Body of pancreas (tissue), 4 donors: Measurements from ENCODE around the gene NPNT. TPM values are rescaled to one million over a fixed set of nuclear protein-coding genes. Genes with fewer than 3 reads are reported as not detected.

Experiments
- ATAC-seq: fragments of 150-250 bp; one replicate; pipeline ENCODE4 v1.9.1; 2016
- DNase-seq, 4 donors: peaks; one replicate each; pipeline ENCODE4 v3.0.0-alpha.2; 2019
- H3K27ac ChIP-seq, 4 donors: fragments of 200-600 bp; sonication (generic); 1 replicate in 3 of 4; 2 replicates in 1 of 4; pipeline versions ENCODE4 v1.5.1 to v1.6.1; 2016 to 2019; ENCODE audit warnings: mild to moderate bottlenecking in 1 of 4, mixed read lengths in 1 of 4, moderate library complexity in 1 of 4
- H3K27me3 ChIP-seq, 2 donors: fragments of 200-600 bp; sonication (generic); one replicate each; pipeline ENCODE4 v1.6.0; 2016; ENCODE audit warnings: mild to moderate bottlenecking in 1 of 2
- H3K36me3 ChIP-seq, 2 donors: fragments of 200-600 bp; sonication (generic); replicated peaks in 1 of 2; 2 replicates each; pipeline ENCODE4 v1.5.1; 2016; ENCODE audit warnings: low read depth in 2 of 2; ENCODE audit not compliant: insufficient read depth in 1 of 2
- H3K4me1 ChIP-seq: fragments of 200-600 bp; sonication (generic); one replicate; pipeline ENCODE4 v1.6.0; 2016
- H3K4me3 ChIP-seq, 2 donors: fragments of 200-600 bp; sonication (generic); 1 replicate in 1 of 2; 2 replicates in 1 of 2; pipeline ENCODE4 v1.5.1; 2016 to 2019
- H3K9me3 ChIP-seq, 3 donors: fragments of 200-600 bp; sonication (generic); 1 replicate in 2 of 3; 2 replicates in 1 of 3; pipeline ENCODE4 v1.5.1; 2016
- POLR2A ChIP-seq, 3 donors: fragments of 450-650 bp; IDR thresholded peaks; one replicate each; pipeline ENCODE4 v1.6.1; 2016; ENCODE audit warnings: antibody characterized with exemption in 3 of 3, mild to moderate bottlenecking in 2 of 3
- WGBS, 2 donors: methylation state at CpG; one replicate each; pipeline ENCODE4 v1.1.5; 2017; 5-methylcytosine and 5-hydroxymethylcytosine counted together
- intact Hi-C: fragments of 100-400 bp; cut with DNase I; formaldehyde crosslinking; loops from one replicate; pipeline ENCODE4 v1.15.1; 2023
- total RNA-seq, 2 donors: library from RNA; depleted of rRNA; stranded (reverse); fragments of >200 nt; gene quantifications; one replicate each; pipeline ENCODE4 v1.1.0, GENCODE V29; 2016
- TF ChIP-seq, protein P1 (sequence below), 7 experiments: fragments of 450-650 bp in 4 of 7; fragments of 200-600 bp in 3 of 7; sonication (generic) in 3 of 7; IDR thresholded peaks; one replicate each; pipeline ENCODE4 v1.5.1; 2016 to 2019; ENCODE audit warnings: antibody characterized with exemption in 7 of 7

The NPNT gene
- total RNA-seq, 2 donors from 2014 or later, result 28.7 to 29.1 TPM

DNA sequence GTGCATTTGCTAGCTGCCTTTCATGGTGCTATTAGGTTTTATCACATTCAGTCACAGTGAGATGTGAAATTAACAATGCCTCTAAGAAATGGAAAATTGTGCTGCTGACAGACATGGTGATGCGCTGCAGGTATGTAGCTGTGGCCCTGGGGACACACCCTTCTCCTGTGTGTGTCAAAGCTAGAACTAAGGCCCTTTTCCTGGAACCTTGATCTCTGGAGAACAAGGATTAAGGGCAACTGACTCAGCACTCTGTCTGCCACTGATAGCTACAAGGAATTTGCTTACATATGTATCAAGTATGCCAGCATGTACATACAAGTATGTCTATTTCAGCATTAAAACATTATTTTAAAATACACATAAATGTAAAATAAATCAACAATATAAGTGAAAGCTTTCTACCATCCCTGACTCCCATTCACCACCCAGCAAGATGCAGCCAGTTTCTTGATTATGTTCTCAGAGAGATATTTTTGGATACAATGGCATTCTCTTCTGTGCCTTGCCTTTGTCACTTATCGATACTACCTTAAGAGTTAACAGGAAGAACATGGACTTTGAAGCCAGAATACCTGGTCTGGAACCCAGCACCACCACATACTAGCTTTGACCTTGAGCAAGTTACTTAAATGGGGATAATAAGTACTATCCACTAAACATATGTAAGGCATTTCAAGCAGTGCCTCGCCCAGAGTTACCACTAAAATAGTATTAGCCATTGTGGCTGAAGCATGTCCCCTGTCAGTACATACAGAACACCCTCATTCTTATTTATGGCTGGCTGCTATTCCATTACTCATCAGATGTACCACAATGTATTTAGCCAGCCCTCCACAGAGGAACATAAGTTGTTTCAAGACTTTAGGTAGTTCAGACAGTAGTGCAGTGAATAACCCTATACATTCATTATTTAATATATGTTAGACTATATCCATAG lies 68.5 kb downstream of the NPNT start:
- intact Hi-C loops, result no loop called here
- Histone ChIP-seq H3K4me3 (no peak overlapping the region), H3K4me1 (peaks cover 9% of the 10 kb centered on the region), H3K27ac (peak overlapping the region in 1 of 4 donors; percentile 18), H3K27me3 (no peaks in the 10 kb centered on the region), H3K9me3 (no peaks in the 10 kb centered on the region), H3K36me3 (peaks cover 0 to 2% of the 10 kb centered on the region in 2 donors)
- WGBS, 2 donors, result 93 to 94% methylated on average over 3 of the region's 3 CpGs
- TF ChIP-seq POLR2A (IDR thresholded peaks at IDR 0.05), result no peak
- TF ChIP-seq, protein P1, sequence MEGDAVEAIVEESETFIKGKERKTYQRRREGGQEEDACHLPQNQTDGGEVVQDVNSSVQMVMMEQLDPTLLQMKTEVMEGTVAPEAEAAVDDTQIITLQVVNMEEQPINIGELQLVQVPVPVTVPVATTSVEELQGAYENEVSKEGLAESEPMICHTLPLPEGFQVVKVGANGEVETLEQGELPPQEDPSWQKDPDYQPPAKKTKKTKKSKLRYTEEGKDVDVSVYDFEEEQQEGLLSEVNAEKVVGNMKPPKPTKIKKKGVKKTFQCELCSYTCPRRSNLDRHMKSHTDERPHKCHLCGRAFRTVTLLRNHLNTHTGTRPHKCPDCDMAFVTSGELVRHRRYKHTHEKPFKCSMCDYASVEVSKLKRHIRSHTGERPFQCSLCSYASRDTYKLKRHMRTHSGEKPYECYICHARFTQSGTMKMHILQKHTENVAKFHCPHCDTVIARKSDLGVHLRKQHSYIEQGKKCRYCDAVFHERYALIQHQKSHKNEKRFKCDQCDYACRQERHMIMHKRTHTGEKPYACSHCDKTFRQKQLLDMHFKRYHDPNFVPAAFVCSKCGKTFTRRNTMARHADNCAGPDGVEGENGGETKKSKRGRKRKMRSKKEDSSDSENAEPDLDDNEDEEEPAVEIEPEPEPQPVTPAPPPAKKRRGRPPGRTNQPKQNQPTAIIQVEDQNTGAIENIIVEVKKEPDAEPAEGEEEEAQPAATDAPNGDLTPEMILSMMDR (IDR thresholded peaks at IDR 0.05), result no peak
- DNase-seq, result no peak
- no peak for ATAC-seq

DNA sequence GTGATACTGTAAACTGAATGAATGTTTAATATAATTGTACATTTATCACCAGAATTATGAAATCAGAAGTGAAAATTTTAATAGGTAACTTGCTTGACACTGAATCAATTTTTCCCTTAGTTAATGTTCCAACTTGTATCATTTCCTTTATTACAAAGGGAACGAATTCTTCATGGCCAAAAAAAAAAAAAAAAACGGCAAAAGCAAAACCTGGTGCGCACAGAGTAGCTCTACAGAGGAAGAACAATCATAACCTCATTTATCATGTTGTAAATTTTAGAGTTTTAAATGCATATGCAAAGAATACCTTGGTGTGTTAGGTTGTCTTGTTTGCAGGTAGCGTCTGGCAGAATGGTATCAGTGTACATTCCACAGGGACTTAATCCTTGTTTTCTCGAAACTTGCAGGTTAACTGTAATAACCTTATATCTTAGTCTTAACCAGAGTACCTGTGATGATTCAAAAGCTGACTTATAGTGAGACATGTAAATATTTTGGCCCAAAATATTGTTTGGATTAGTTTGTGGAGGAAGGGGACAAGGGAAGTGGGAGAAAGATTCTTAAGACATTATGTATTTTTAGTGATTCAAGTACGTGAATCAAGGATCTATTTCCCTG lies 70.0 kb downstream of the NPNT start:
- TF ChIP-seq POLR2A (IDR thresholded peaks at IDR 0.05), result no peak
- TF ChIP-seq, protein P1 (IDR thresholded peaks at IDR 0.05), result no peak
- H3K36me3 ChIP-seq, result peaks cover 0 to under 1% of the 10 kb centered on the region in 2 donors
- ATAC-seq, result peak; percentile 53
- H3K9me3 ChIP-seq, result no peaks in the 10 kb centered on the region
- 49 to 52% methylated on average over 6 of the region's 6 CpGs for WGBS, 2 donors
- intact Hi-C loops, result no loop called here
- H3K27ac ChIP-seq, result peak overlapping the region in 3 of 4 donors; percentile 22 to 71 (median 36)
- peaks cover 9% of the 10 kb centered on the region for H3K4me1 ChIP-seq
- no peak for DNase-seq
- H3K27me3 ChIP-seq, result no peaks in the 10 kb centered on the region
- H3K4me3 ChIP-seq, result no peak overlapping the region

DNA sequence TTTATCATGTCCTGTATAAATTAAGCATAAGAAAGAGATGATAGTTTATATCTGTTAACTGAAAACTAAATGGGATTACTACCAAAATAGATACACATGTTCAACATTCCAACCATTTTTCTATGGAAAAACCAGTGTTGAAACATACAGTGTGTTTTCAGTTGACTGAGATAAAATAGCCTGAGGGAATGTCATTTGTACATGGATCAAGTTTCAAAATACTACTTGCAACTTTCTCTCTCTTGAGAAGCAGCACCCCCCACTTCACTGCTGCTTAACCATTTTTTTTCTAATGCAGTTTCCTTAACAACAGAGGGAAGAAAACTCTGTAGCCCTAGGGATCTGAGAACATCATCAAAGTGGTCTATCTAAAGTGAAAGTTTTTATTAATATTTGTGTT lies 70.8 kb downstream of the NPNT start:
- Histone ChIP-seq H3K4me3 (no peak overlapping the region), H3K9me3 (no peaks in the 10 kb centered on the region), H3K27me3 (no peaks in the 10 kb centered on the region), H3K27ac (peak overlapping the region in 2 of 4 donors; percentile 22 to 71), H3K4me1 (peaks cover 9% of the 10 kb centered on the region), H3K36me3 (no peaks in the 10 kb centered on the region)
- TF ChIP-seq, protein P1 (IDR thresholded peaks at IDR 0.05), result no peak
- no peak for TF ChIP-seq POLR2A (IDR thresholded peaks at IDR 0.05)
- no peak for ATAC-seq
- intact Hi-C loops, result no loop called here
- DNase-seq, result no peak

DNA sequence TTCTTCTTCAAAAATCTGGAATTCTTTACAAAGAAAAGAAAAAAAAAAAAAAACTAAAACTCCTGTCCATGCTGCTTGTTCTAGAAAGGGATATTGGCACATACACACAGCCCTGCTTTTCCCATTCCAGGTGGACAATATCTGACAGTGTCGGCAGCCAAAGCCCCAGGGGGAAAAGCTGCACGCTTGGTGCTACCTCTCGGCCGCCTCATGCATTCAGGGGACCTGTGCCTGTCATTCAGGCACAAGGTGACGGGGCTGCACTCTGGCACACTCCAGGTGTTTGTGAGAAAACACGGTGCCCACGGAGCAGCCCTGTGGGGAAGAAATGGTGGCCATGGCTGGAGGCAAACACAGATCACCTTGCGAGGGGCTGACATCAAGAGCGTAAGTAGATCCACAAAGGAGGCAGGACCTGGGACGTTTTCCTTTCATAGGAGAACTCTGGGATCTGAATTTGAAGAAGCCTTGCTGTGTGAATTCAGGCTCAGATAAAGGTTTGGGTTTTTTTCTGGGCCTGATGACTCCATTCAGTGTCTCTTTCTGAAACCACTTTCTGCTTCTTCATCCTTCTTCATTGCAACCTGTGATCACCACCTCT lies 71.9 kb downstream of the NPNT start:
- DNase-seq, result no peak
- H3K9me3 ChIP-seq, result no peaks in the 10 kb centered on the region
- no peaks in the 10 kb centered on the region for H3K27me3 ChIP-seq
- intact Hi-C loops, result no loop called here
- 49 to 52% methylated on average over 10 of the region's 10 CpGs for WGBS, 2 donors
- no peak overlapping the region for H3K4me3 ChIP-seq
- peaks cover 9% of the 10 kb centered on the region for H3K4me1 ChIP-seq
- TF ChIP-seq POLR2A (IDR thresholded peaks at IDR 0.05), result no peak
- TF ChIP-seq, protein P1 (IDR thresholded peaks at IDR 0.05), result no peak
- no peaks in the 10 kb centered on the region for H3K36me3 ChIP-seq
- H3K27ac ChIP-seq, result peak overlapping the region in 3 of 4 donors; percentile 22 to 71 (median 64)
- peak; percentile 28 for ATAC-seq
